HepG2 (cell line): ENCODE results near the gene CDO1. TPM values are rescaled to one million over a fixed set of nuclear protein-coding genes. Genes with fewer than 3 reads are reported as not detected.

Experiments used
- BCL6 ChIP-seq: IDR thresholded peaks from 2 replicates; pipeline ENCODE4 v1.6.1; 2016; ENCODE audit warnings: missing genetic modification reagents, missing compliant biosample characterization
- DR1 ChIP-seq: sonication (generic); formaldehyde crosslinking; IDR thresholded peaks from 2 replicates; pipeline ENCODE4 v1.8.0; 2021; ENCODE audit warnings: mild to moderate bottlenecking, missing genetic modification reagents, inconsistent platforms
- FOXK1 ChIP-seq: sonication (generic); formaldehyde crosslinking; IDR thresholded peaks from 2 replicates; pipeline ENCODE4 v1.4.0; 2020; ENCODE audit warnings: low read depth, missing genetic modification reagents, borderline replicate concordance
- HDAC1 ChIP-seq: sonication (generic); formaldehyde crosslinking; IDR thresholded peaks from 2 replicates; pipeline ENCODE4 v1.5.1; 2020; ENCODE audit warnings: mild to moderate bottlenecking, missing genetic modification reagents
- HIVEP1 ChIP-seq: sonication (generic); formaldehyde crosslinking; IDR thresholded peaks from 2 replicates; pipeline ENCODE4 v1.4.0; 2020; ENCODE audit warnings: mild to moderate bottlenecking, missing genetic modification reagents
- KMT2A ChIP-seq: sonication (generic); formaldehyde crosslinking; IDR thresholded peaks from 2 replicates; pipeline ENCODE4 v1.4.0; 2020; ENCODE audit warnings: missing genetic modification reagents
- PLRG1 ChIP-seq: fragments of 450-650 bp; conservative IDR thresholded peaks from 2 replicates; pipeline ENCODE4 v1.6.1; 2016
- RFX1 ChIP-seq: fragments of 450-650 bp; IDR thresholded peaks from 2 replicates; pipeline ENCODE4 v1.6.1; 2017
- RNF2 ChIP-seq: fragments of 450-650 bp; conservative IDR thresholded peaks from 2 replicates; pipeline ENCODE4 v1.6.1; 2016; ENCODE audit warnings: low read depth
- U2AF1 ChIP-seq: fragments of 200-400 bp; formaldehyde crosslinking; optimal IDR thresholded peaks from 2 replicates; pipeline ENCODE3; 2017; ENCODE audit warnings: mild to moderate bottlenecking, low read depth, low read length
- ZNF138 ChIP-seq: sonication (generic); formaldehyde crosslinking; IDR thresholded peaks from 2 replicates; pipeline ENCODE4 v1.5.0; 2020; ENCODE audit warnings: mild to moderate bottlenecking, low read depth, missing genetic modification reagents
- ZNF501 ChIP-seq: sonication (generic); formaldehyde crosslinking; IDR thresholded peaks from 2 replicates; pipeline ENCODE4 v1.5.1; 2020; ENCODE audit warnings: mild to moderate bottlenecking, moderate library complexity, missing genetic modification reagents
- ZNF550 ChIP-seq: sonication (generic); formaldehyde crosslinking; IDR thresholded peaks from 2 replicates; pipeline ENCODE4 v1.4.0; 2020; ENCODE audit warnings: mild to moderate bottlenecking, missing genetic modification reagents, borderline replicate concordance
- ZNF562 ChIP-seq: sonication (generic); formaldehyde crosslinking; IDR thresholded peaks from 2 replicates; pipeline ENCODE4 v1.8.0; 2022; ENCODE audit warnings: missing genetic modification reagents, borderline replicate concordance
- ZNF563 ChIP-seq: sonication (generic); formaldehyde crosslinking; IDR thresholded peaks from 2 replicates; pipeline ENCODE4 v1.8.0; 2022; ENCODE audit warnings: mild to moderate bottlenecking, moderate library complexity, missing genetic modification reagents
- ZNF782 ChIP-seq: sonication (generic); formaldehyde crosslinking; IDR thresholded peaks from 2 replicates; pipeline ENCODE4 v1.4.0; 2020; ENCODE audit warnings: missing genetic modification reagents, mild to moderate bottlenecking, borderline replicate concordance
- ZSCAN9 ChIP-seq: IDR thresholded peaks from 2 replicates; pipeline ENCODE4 v1.6.1; 2016; ENCODE audit warnings: borderline replicate concordance
- polyA plus RNA-seq, 8 experiments: library from polyadenylated mRNA; depleted of rRNA in 3 of 8; stranded (reverse) in 7 of 8; unstranded in 1 of 8; fragments of >200 nt; fragmentation: Illumina TruSeq in 4 of 8; extraction: Trizol in 4 of 8; gene quantifications; 2 replicates each; pipeline versions ENCODE4 v1.2.1 to v1.2.3, GENCODE V29; 2011 to 2016; ENCODE audit warnings: low read depth in 4 of 8, missing spikeins in 1 of 8, mixed read lengths in 1 of 8; ENCODE audit not compliant: insufficient read depth in 1 of 8
- total RNA-seq, 5 experiments: library from RNA; depleted of rRNA; stranded (reverse); fragments of >200 nt; fragmentation: Illumina TruSeq; extraction: Trizol; gene quantifications; 2 replicates each; pipeline ENCODE4 v1.2.3, GENCODE V29; 2016; ENCODE audit warnings: low read depth in 1 of 5
- TF ChIP-seq, protein P1 (sequence below): sonication (generic); formaldehyde crosslinking; IDR thresholded peaks from 2 replicates; pipeline ENCODE4 v1.8.1; 2023; ENCODE audit warnings: mild to moderate bottlenecking, missing genetic modification reagents
- TF ChIP-seq, protein P2 (sequence below): sonication (generic); formaldehyde crosslinking; IDR thresholded peaks from 2 replicates; pipeline ENCODE4 v1.4.0; 2020; ENCODE audit warnings: missing genetic modification reagents
- TF ChIP-seq, protein P3 (sequence below): IDR thresholded peaks from 2 replicates; pipeline ENCODE4 v1.6.1; 2018; ENCODE audit warnings: missing genetic modification reagents
- TF ChIP-seq, protein P4 (sequence below): sonication (generic); formaldehyde crosslinking; IDR thresholded peaks from 2 replicates; pipeline ENCODE4 v1.8.0; 2022; ENCODE audit warnings: missing genetic modification reagents, low read depth, mild to moderate bottlenecking, borderline replicate concordance
- TF ChIP-seq, protein P5 (sequence below): sonication (generic); formaldehyde crosslinking; IDR thresholded peaks from 2 replicates; pipeline ENCODE4 v1.8.0; 2022; ENCODE audit warnings: mild to moderate bottlenecking, missing genetic modification reagents, moderate library complexity
- TF ChIP-seq, protein P6 (sequence below): sonication (generic); formaldehyde crosslinking; IDR thresholded peaks from 2 replicates; pipeline ENCODE4 v1.4.0; 2020; ENCODE audit warnings: missing genetic modification reagents
- TF ChIP-seq, protein P7 (sequence below): sonication (generic); formaldehyde crosslinking; IDR thresholded peaks from 2 replicates; pipeline ENCODE4 v1.8.1; 2023; ENCODE audit warnings: missing genetic modification reagents, mild to moderate bottlenecking, borderline replicate concordance

The CDO1 gene
- total and polyA plus RNA-seq, 2 of the 13 experiments (the other 11 are each of a cell fraction or from before 2014, with no cell fraction given) = 3.2 to 4.4 TPM

DNA sequence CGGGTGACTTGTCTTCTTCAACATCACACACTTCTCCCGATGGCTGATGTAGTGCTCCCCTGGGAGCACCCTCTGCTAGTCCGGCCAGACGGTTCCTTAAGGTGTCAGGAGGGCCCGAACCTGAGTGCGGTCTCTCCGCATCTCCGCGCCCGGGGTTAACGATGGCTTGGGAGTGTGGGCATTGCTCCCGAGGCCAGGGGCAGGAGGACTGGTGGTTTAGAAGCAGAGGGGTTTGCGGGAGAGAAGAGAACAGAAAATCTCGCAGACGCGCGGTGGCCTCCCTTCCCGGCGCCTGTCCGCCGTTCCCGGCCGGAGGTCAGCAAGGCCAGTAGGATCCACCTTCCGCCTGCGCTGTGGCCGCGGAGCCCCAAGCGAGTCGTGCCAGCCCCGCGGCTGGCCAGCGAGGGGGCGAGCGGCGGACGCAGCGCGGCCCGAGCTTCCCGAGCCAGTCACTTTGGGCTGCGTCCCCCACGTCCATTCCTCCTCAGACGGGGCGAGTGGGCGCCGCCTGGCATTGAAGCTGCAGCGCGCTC, 700 bp downstream of the CDO1 start (continued):
- TF ChIP-seq, protein P1, sequence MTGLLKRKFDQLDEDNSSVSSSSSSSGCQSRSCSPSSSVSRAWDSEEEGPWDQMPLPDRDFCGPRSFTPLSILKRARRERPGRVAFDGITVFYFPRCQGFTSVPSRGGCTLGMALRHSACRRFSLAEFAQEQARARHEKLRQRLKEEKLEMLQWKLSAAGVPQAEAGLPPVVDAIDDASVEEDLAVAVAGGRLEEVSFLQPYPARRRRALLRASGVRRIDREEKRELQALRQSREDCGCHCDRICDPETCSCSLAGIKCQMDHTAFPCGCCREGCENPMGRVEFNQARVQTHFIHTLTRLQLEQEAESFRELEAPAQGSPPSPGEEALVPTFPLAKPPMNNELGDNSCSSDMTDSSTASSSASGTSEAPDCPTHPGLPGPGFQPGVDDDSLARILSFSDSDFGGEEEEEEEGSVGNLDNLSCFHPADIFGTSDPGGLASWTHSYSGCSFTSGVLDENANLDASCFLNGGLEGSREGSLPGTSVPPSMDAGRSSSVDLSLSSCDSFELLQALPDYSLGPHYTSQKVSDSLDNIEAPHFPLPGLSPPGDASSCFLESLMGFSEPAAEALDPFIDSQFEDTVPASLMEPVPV (CRISPR knock-in tag) = no peak
- TF ChIP-seq, protein P2, sequence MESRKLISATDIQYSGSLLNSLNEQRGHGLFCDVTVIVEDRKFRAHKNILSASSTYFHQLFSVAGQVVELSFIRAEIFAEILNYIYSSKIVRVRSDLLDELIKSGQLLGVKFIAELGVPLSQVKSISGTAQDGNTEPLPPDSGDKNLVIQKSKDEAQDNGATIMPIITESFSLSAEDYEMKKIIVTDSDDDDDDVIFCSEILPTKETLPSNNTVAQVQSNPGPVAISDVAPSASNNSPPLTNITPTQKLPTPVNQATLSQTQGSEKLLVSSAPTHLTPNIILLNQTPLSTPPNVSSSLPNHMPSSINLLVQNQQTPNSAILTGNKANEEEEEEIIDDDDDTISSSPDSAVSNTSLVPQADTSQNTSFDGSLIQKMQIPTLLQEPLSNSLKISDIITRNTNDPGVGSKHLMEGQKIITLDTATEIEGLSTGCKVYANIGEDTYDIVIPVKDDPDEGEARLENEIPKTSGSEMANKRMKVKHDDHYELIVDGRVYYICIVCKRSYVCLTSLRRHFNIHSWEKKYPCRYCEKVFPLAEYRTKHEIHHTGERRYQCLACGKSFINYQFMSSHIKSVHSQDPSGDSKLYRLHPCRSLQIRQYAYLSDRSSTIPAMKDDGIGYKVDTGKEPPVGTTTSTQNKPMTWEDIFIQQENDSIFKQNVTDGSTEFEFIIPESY = no peak
- TF ChIP-seq ZNF501 (CRISPR knock-in tag) (no peak), ZSCAN9 (CRISPR knock-in tag) (no peak), RFX1 (no peak), BCL6 (no peak), ZNF550 (no peak), FOXK1 (CRISPR knock-in tag) (no peak), ZNF138 (CRISPR knock-in tag) (no peak), DR1 (no peak), ZNF782 (CRISPR knock-in tag) (no peak), RNF2 (no peak), PLRG1 (no peak), ZNF562 (no peak), HIVEP1 (CRISPR knock-in tag) (no peak), HDAC1 (CRISPR knock-in tag) (peak; percentile 52), U2AF1 (no peak), KMT2A (CRISPR knock-in tag) (peak; percentile 40), ZNF563 (CRISPR knock-in tag) (0 out of 2 replicates have a peak, but pooled peaks have one; percentile 18)
- TF ChIP-seq, protein P3, sequence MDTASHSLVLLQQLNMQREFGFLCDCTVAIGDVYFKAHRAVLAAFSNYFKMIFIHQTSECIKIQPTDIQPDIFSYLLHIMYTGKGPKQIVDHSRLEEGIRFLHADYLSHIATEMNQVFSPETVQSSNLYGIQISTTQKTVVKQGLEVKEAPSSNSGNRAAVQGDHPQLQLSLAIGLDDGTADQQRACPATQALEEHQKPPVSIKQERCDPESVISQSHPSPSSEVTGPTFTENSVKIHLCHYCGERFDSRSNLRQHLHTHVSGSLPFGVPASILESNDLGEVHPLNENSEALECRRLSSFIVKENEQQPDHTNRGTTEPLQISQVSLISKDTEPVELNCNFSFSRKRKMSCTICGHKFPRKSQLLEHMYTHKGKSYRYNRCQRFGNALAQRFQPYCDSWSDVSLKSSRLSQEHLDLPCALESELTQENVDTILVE (CRISPR knock-in tag) = no peak
- TF ChIP-seq, protein P4, sequence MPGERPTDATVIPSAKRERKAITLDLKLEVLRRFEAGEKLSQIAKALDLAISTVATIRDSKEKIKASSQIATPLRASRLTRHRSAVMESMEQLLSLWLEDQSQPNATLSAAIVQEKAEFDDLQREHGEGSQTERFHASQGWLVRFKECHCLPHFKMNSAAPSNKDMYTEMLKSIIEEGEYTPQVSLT (CRISPR knock-in tag) = no peak
- TF ChIP-seq, protein P5, sequence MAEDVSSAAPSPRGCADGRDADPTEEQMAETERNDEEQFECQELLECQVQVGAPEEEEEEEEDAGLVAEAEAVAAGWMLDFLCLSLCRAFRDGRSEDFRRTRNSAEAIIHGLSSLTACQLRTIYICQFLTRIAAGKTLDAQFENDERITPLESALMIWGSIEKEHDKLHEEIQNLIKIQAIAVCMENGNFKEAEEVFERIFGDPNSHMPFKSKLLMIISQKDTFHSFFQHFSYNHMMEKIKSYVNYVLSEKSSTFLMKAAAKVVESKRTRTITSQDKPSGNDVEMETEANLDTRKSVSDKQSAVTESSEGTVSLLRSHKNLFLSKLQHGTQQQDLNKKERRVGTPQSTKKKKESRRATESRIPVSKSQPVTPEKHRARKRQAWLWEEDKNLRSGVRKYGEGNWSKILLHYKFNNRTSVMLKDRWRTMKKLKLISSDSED = no peak
- TF ChIP-seq, protein P6, sequence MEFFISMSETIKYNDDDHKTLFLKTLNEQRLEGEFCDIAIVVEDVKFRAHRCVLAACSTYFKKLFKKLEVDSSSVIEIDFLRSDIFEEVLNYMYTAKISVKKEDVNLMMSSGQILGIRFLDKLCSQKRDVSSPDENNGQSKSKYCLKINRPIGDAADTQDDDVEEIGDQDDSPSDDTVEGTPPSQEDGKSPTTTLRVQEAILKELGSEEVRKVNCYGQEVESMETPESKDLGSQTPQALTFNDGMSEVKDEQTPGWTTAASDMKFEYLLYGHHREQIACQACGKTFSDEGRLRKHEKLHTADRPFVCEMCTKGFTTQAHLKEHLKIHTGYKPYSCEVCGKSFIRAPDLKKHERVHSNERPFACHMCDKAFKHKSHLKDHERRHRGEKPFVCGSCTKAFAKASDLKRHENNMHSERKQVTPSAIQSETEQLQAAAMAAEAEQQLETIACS (CRISPR knock-in tag) = 0 out of 2 replicates have a peak, but pooled peaks have one; percentile 36
- TF ChIP-seq, protein P7, sequence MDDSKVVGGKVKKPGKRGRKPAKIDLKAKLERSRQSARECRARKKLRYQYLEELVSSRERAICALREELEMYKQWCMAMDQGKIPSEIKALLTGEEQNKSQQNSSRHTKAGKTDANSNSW = no peak
